ENCODE data around the gene POMT2. TPM values are rescaled to one million over a fixed set of nuclear protein-coding genes. Genes with fewer than 3 reads are reported as not detected.

POMT2 gene
- total RNA-seq, 1 donor from 2014 or later = 41.5 TPM

GRCh38 chr14:77258566-77258965 is 62.1 kb downstream of the POMT2 start:
- Mint-ChIP-seq H3K36me3 (ENCODE audit: unreplicated experiment) (no peaks in the 10 kb centered on the region), H3K27ac (ENCODE audit: unreplicated experiment) (no peak overlapping the region), H3K4me1 (ENCODE audit: low read depth, unreplicated experiment) (peaks cover 2% of the 10 kb centered on the region), H3K27me3 (ENCODE audit: unreplicated experiment) (peaks cover 12% of the 10 kb centered on the region), H3K9me3 (ENCODE audit: unreplicated experiment) (no peaks in the 10 kb centered on the region), H3K4me3 (ENCODE audit: unreplicated experiment) (no peak overlapping the region)
- TF ChIP-seq, protein P1, sequence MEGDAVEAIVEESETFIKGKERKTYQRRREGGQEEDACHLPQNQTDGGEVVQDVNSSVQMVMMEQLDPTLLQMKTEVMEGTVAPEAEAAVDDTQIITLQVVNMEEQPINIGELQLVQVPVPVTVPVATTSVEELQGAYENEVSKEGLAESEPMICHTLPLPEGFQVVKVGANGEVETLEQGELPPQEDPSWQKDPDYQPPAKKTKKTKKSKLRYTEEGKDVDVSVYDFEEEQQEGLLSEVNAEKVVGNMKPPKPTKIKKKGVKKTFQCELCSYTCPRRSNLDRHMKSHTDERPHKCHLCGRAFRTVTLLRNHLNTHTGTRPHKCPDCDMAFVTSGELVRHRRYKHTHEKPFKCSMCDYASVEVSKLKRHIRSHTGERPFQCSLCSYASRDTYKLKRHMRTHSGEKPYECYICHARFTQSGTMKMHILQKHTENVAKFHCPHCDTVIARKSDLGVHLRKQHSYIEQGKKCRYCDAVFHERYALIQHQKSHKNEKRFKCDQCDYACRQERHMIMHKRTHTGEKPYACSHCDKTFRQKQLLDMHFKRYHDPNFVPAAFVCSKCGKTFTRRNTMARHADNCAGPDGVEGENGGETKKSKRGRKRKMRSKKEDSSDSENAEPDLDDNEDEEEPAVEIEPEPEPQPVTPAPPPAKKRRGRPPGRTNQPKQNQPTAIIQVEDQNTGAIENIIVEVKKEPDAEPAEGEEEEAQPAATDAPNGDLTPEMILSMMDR (IDR thresholded peaks at IDR 0.05; ENCODE audit: partially characterized antibody, unreplicated experiment) = no peak
- no peak for DNase-seq

DNA sequence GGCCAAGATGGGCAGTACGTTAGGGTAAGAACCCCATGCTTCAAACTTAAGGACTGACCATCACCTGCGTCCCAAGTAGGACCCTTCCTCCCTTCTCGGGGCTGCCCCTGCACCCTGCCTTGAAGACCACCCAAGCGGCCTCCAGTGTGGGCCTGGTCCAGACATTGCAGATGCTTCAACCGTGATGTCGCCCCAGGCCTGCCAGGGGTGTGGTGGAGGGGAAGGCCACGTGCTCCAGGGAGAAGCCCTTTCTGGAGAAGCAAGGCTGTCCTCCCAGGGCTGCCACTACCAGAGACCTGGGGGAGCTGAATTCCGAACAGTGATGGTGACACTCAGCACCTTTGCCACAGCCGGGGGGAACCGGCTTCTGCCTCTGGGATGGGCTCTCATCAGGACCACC is 63.0 kb downstream of the POMT2 start:
- no peak overlapping the region for H3K27ac Mint-ChIP-seq (ENCODE audit: unreplicated experiment)
- H3K27me3 Mint-ChIP-seq (ENCODE audit: unreplicated experiment) = peaks cover 12% of the 10 kb centered on the region
- DNase-seq = no peak
- H3K36me3 Mint-ChIP-seq (ENCODE audit: unreplicated experiment) = no peaks in the 10 kb centered on the region
- H3K4me3 Mint-ChIP-seq (ENCODE audit: unreplicated experiment) = no peak overlapping the region
- TF ChIP-seq, protein P1 (IDR thresholded peaks at IDR 0.05; ENCODE audit: partially characterized antibody, unreplicated experiment) = no peak
- peaks cover 2% of the 10 kb centered on the region for H3K4me1 Mint-ChIP-seq (ENCODE audit: low read depth, unreplicated experiment)
- no peaks in the 10 kb centered on the region for H3K9me3 Mint-ChIP-seq (ENCODE audit: unreplicated experiment)

DNA sequence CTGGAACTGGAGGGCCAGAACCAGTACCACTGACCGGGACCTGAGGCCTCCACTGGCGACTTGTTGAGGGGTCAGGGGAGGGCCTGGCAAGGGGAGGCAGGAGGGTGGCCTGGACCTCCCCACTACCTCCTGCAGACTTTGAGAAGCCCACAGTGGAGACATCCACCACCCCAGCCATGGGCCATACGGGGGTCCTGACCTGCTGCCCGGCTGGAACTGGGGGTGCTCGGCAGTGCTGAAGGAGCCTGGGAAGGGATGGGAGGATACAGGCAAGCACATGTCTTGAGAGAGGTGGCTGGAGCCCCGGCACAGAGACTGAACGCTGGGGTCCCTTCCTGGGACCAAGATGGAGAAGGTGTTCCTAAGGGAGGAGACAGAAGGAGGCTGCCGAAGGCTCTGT is 64.0 kb downstream of the POMT2 start:
- TF ChIP-seq, protein P1 (IDR thresholded peaks at IDR 0.05; ENCODE audit: partially characterized antibody, unreplicated experiment) = no peak

GRCh38 chr14:77253333-77254190 is 67.1 kb downstream of the POMT2 start:
- TF ChIP-seq, protein P1 (IDR thresholded peaks at IDR 0.05; ENCODE audit: partially characterized antibody, unreplicated experiment) = no peak
- Mint-ChIP-seq H3K4me3 (ENCODE audit: unreplicated experiment) (no peak overlapping the region), H3K27me3 (ENCODE audit: unreplicated experiment) (peaks cover 3% of the 10 kb centered on the region), H3K36me3 (ENCODE audit: unreplicated experiment) (no peaks in the 10 kb centered on the region), H3K9me3 (ENCODE audit: unreplicated experiment) (no peaks in the 10 kb centered on the region), H3K4me1 (ENCODE audit: low read depth, unreplicated experiment) (no peaks in the 10 kb centered on the region), H3K27ac (ENCODE audit: unreplicated experiment) (no peak overlapping the region)
- DNase-seq = no peak

More for the DNA sequence above, 64.0 kb downstream of the POMT2 start:
- H3K4me1 Mint-ChIP-seq (ENCODE audit: low read depth, unreplicated experiment) = peaks cover 2% of the 10 kb centered on the region
- no peaks in the 10 kb centered on the region for H3K9me3 Mint-ChIP-seq (ENCODE audit: unreplicated experiment)
- no peak for DNase-seq
- H3K27me3 Mint-ChIP-seq (ENCODE audit: unreplicated experiment) = peaks cover 11% of the 10 kb centered on the region
- H3K27ac Mint-ChIP-seq (ENCODE audit: unreplicated experiment) = no peak overlapping the region
- H3K4me3 Mint-ChIP-seq (ENCODE audit: unreplicated experiment) = no peak overlapping the region
- H3K36me3 Mint-ChIP-seq (ENCODE audit: unreplicated experiment) = no peaks in the 10 kb centered on the region

- Mint-ChIP-seq H3K4me1 (ENCODE audit: low read depth, unreplicated experiment) (no peaks in the 10 kb centered on the region), H3K27ac (ENCODE audit: unreplicated experiment) (no peak overlapping the region), H3K36me3 (ENCODE audit: unreplicated experiment) (no peaks in the 10 kb centered on the region), H3K4me3 (ENCODE audit: unreplicated experiment) (no peak overlapping the region), H3K9me3 (ENCODE audit: unreplicated experiment) (no peaks in the 10 kb centered on the region), H3K27me3 (ENCODE audit: unreplicated experiment) (no peaks in the 10 kb centered on the region)
- TF ChIP-seq, protein P1 (IDR thresholded peaks at IDR 0.05; ENCODE audit: partially characterized antibody, unreplicated experiment) = no peak
- DNase-seq = no peak
Observed at GRCh38 chr14:77251870-77252269, 68.8 kb downstream of the POMT2 start.

Measured in glutamatergic neuron (in vitro differentiated cells).